ENCODE results near the gene SLC45A2.
"Not testable (repeated sequence)": the region's sequence is repeated elsewhere in the genome, so short reads cannot be mapped to it uniquely, and the experiment has no call there.

- not testable (repeated sequence) for TF ChIP-seq CTCF (IDR thresholded peaks at IDR 0.05; ENCODE audit: low read depth, low read length); POLR2A (IDR thresholded peaks at IDR 0.05; ENCODE audit: extremely low read depth, insufficient read length)
Observed at GRCh38 chr5:33952175-33952574, 32.3 kb downstream of the SLC45A2 start.

All from NB4 (cell line).